Measurements from ENCODE around the gene STARD3NL.
"Not testable (repeated sequence)": the region's sequence is repeated elsewhere in the genome, so short reads cannot be mapped to it uniquely, and the experiment has no call there.

The STARD3NL gene

GRCh38 chr7:38259157-38259556 is 81.1 kb downstream of the STARD3NL start:
- H3K9ac ChIP-seq (ENCODE audit: low read length); H3K4me1 ChIP-seq (ENCODE audit: control insufficient read depth, insufficient read depth, low read length); H3K4me3 ChIP-seq (ENCODE audit: low read length); H3K36me3 ChIP-seq (ENCODE audit: control insufficient read depth, insufficient read depth, low read length); H3K27me3 ChIP-seq (ENCODE audit: control insufficient read depth, insufficient read depth, low read length); H3K9me3 ChIP-seq (ENCODE audit: control insufficient read depth, low read length): not testable (repeated sequence)

GRCh38 chr7:38261601-38262000 is 83.6 kb downstream of the STARD3NL start:
- not testable (repeated sequence) for H3K9ac ChIP-seq (ENCODE audit: low read length); H3K27me3 ChIP-seq (ENCODE audit: control insufficient read depth, insufficient read depth, low read length); H3K4me3 ChIP-seq (ENCODE audit: low read length); H3K36me3 ChIP-seq (ENCODE audit: control insufficient read depth, insufficient read depth, low read length); H3K4me1 ChIP-seq (ENCODE audit: control insufficient read depth, insufficient read depth, low read length); H3K9me3 ChIP-seq (ENCODE audit: control insufficient read depth, low read length)

GRCh38 chr7:38262026-38262425 is 84.0 kb downstream of the STARD3NL start:
- not testable (repeated sequence) for H3K27me3 ChIP-seq (ENCODE audit: control insufficient read depth, insufficient read depth, low read length)

DNA sequence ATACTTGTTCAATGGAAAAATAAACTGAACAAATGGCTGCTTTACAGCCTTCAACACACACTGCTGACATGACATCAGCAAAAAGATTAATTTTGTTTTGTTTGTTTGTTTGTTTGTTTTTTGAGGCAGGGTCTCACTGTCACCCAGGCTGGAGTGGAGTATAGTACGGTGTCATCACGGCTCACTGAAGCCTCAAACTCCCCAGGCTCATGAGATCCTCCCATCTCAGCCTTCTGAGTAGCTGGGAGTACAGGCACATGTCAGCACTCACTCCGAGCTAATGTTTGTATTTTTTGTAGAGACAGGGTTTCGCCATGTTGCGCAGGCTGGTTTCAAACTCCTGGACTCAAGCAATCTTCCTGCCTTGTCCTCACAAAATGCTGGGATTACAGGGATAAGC is 84.5 kb downstream of the STARD3NL start:
- Histone ChIP-seq H3K4me3 (ENCODE audit: low read length) (no peak overlapping the region), H3K9ac (ENCODE audit: low read length) (no peak overlapping the region), H3K27me3 (ENCODE audit: control insufficient read depth, insufficient read depth, low read length) (no peaks in the 10 kb centered on the region), H3K9me3 (ENCODE audit: control insufficient read depth, low read length) (no peaks in the 10 kb centered on the region), H3K36me3 (ENCODE audit: control insufficient read depth, insufficient read depth, low read length) (no peaks in the 10 kb centered on the region), H3K4me1 (ENCODE audit: control insufficient read depth, insufficient read depth, low read length) (no peaks in the 10 kb centered on the region)

More at GRCh38 chr7:38262026-38262425, 84.0 kb downstream of the STARD3NL start:
- H3K9me3 ChIP-seq (ENCODE audit: control insufficient read depth, low read length); H3K4me1 ChIP-seq (ENCODE audit: control insufficient read depth, insufficient read depth, low read length); H3K9ac ChIP-seq (ENCODE audit: low read length); H3K4me3 ChIP-seq (ENCODE audit: low read length); H3K36me3 ChIP-seq (ENCODE audit: control insufficient read depth, insufficient read depth, low read length): not testable (repeated sequence)

- H3K36me3 ChIP-seq (ENCODE audit: control insufficient read depth, insufficient read depth, low read length); H3K9me3 ChIP-seq (ENCODE audit: control insufficient read depth, low read length); H3K9ac ChIP-seq (ENCODE audit: low read length); H3K4me1 ChIP-seq (ENCODE audit: control insufficient read depth, insufficient read depth, low read length); H3K4me3 ChIP-seq (ENCODE audit: low read length); H3K27me3 ChIP-seq (ENCODE audit: control insufficient read depth, insufficient read depth, low read length): not testable (repeated sequence)
Measured at GRCh38 chr7:38263274-38263673, 85.2 kb downstream of the STARD3NL start.

GRCh38 chr7:38264602-38265001 is 86.6 kb downstream of the STARD3NL start:
- not testable (repeated sequence) for H3K9ac ChIP-seq (ENCODE audit: low read length); H3K9me3 ChIP-seq (ENCODE audit: control insufficient read depth, low read length); H3K27me3 ChIP-seq (ENCODE audit: control insufficient read depth, insufficient read depth, low read length); H3K4me3 ChIP-seq (ENCODE audit: low read length); H3K4me1 ChIP-seq (ENCODE audit: control insufficient read depth, insufficient read depth, low read length); H3K36me3 ChIP-seq (ENCODE audit: control insufficient read depth, insufficient read depth, low read length)

- H3K27me3 ChIP-seq (ENCODE audit: control insufficient read depth, insufficient read depth, low read length); H3K4me3 ChIP-seq (ENCODE audit: low read length); H3K9me3 ChIP-seq (ENCODE audit: control insufficient read depth, low read length): not testable (repeated sequence)
Measured at GRCh38 chr7:38265958-38266357, 87.9 kb downstream of the STARD3NL start.

GRCh38 chr7:38269704-38270346 is 91.8 kb downstream of the STARD3NL start:
- H3K4me1 ChIP-seq (ENCODE audit: control insufficient read depth, insufficient read depth, low read length); H3K4me3 ChIP-seq (ENCODE audit: low read length); H3K9me3 ChIP-seq (ENCODE audit: control insufficient read depth, low read length); H3K9ac ChIP-seq (ENCODE audit: low read length); H3K36me3 ChIP-seq (ENCODE audit: control insufficient read depth, insufficient read depth, low read length); H3K27me3 ChIP-seq (ENCODE audit: control insufficient read depth, insufficient read depth, low read length): not testable (repeated sequence)

More at GRCh38 chr7:38265958-38266357, 87.9 kb downstream of the STARD3NL start:
- not testable (repeated sequence) for H3K4me1 ChIP-seq (ENCODE audit: control insufficient read depth, insufficient read depth, low read length); H3K9ac ChIP-seq (ENCODE audit: low read length); H3K36me3 ChIP-seq (ENCODE audit: control insufficient read depth, insufficient read depth, low read length)

DNA sequence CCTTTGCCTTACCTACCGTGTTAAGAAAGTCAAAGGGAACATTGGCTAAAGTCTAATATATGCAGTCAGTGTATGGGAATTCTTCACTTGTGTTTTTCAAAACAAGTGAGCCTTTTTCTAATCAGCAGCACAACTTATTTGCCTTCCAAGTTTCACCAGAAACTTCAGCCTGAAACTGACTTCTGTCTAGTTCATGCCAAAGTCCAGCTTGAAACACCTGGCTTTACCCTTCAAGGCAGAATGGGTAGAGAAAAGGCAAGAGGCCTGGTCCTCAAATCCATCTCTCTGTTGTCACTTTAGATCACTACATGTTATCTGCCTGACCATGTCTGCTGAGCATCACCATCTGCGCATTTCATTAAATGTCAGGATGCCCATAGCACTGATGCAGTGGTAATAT is 92.4 kb downstream of the STARD3NL start:
- not testable (repeated sequence) for H3K4me1 ChIP-seq (ENCODE audit: control insufficient read depth, insufficient read depth, low read length); H3K27me3 ChIP-seq (ENCODE audit: control insufficient read depth, insufficient read depth, low read length); H3K4me3 ChIP-seq (ENCODE audit: low read length); H3K9ac ChIP-seq (ENCODE audit: low read length); H3K36me3 ChIP-seq (ENCODE audit: control insufficient read depth, insufficient read depth, low read length); H3K9me3 ChIP-seq (ENCODE audit: control insufficient read depth, low read length)

GRCh38 chr7:38273286-38273995 is 95.4 kb downstream of the STARD3NL start, which contains the start of gene TARP:
Gene TARP (minus strand): TSS chr7:38273636.
- H3K27me3 ChIP-seq (ENCODE audit: control insufficient read depth, insufficient read depth, low read length), result no peaks in the 10 kb centered on the region
- H3K9me3 ChIP-seq (ENCODE audit: control insufficient read depth, low read length), result no peaks in the 10 kb centered on the region
- no peaks in the 10 kb centered on the region for H3K4me1 ChIP-seq (ENCODE audit: control insufficient read depth, insufficient read depth, low read length)
- no peaks in the 10 kb centered on the region for H3K36me3 ChIP-seq (ENCODE audit: control insufficient read depth, insufficient read depth, low read length)
- H3K4me3 ChIP-seq (ENCODE audit: low read length), result no peak within 1 kb of the TSS
- no peak within 1 kb of the TSS for H3K9ac ChIP-seq (ENCODE audit: low read length)

- H3K9ac ChIP-seq (ENCODE audit: low read length), result no peak overlapping the region
- H3K9me3 ChIP-seq (ENCODE audit: control insufficient read depth, low read length), result no peaks in the 10 kb centered on the region
- no peak overlapping the region for H3K4me3 ChIP-seq (ENCODE audit: low read length)
- H3K4me1 ChIP-seq (ENCODE audit: control insufficient read depth, insufficient read depth, low read length), result no peaks in the 10 kb centered on the region
- no peaks in the 10 kb centered on the region for H3K36me3 ChIP-seq (ENCODE audit: control insufficient read depth, insufficient read depth, low read length)
- H3K27me3 ChIP-seq (ENCODE audit: control insufficient read depth, insufficient read depth, low read length), result no peaks in the 10 kb centered on the region
Measured at GRCh38 chr7:38274486-38274885, 96.4 kb downstream of the STARD3NL start.

DNA sequence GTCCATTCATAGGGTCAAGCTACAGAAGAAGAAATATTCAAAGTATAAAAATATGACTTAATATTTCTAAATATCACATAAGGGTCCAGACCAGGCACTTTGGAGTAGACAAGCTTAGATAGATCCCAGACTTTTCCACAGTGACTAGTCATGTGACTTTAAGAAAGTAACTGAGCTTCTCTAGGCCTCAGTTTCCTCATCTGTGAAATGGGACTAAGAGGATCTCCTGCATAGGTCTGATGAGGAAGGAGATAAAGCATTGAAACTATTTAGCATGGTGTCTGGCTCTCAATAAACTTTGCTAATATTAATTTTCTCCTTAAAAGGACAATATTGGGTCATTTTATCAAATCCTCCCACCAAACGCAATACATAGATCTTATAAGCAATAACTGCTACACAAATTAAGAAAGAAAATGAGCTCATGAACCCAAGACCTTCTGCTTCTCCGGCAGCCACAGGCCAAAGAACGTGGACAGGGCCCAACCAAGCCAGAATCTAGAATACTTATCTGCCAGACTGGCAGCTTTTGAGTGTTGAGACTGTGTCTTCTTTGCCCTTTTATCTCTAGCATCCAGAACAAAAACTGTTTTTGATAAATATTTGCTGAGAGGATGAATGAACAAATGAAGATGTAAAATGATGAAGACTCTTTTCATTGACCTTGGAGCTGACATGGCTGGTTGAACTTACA is 97.0 kb downstream of the STARD3NL start:
- Histone ChIP-seq H3K4me1 (ENCODE audit: control insufficient read depth, insufficient read depth, low read length) (no peaks in the 10 kb centered on the region), H3K9me3 (ENCODE audit: control insufficient read depth, low read length) (no peaks in the 10 kb centered on the region), H3K4me3 (ENCODE audit: low read length) (no peak overlapping the region), H3K36me3 (ENCODE audit: control insufficient read depth, insufficient read depth, low read length) (no peaks in the 10 kb centered on the region), H3K27me3 (ENCODE audit: control insufficient read depth, insufficient read depth, low read length) (no peaks in the 10 kb centered on the region), H3K9ac (ENCODE audit: low read length) (no peak overlapping the region)
